Neural crest cell (in vitro differentiated cells): ENCODE results near the gene AKR7A3. TPM values are rescaled to one million over a fixed set of nuclear protein-coding genes. Genes with fewer than 3 reads are reported as not detected.
"Not testable (repeated sequence)": the region's sequence is repeated elsewhere in the genome, so short reads cannot be mapped to it uniquely, and the experiment has no call there.

Experiments
- DNase-seq: peaks from one replicate; pipeline ENCODE4 v3.0.0; 2021; ENCODE audit warnings: low read depth, mixed read lengths, low spot score
- H3K27ac Mint-ChIP-seq: one replicate; pipeline ENCODE4 v1.8.0; 2021; ENCODE audit warnings: mild to moderate bottlenecking, mixed read lengths; ENCODE audit not compliant: unreplicated experiment
- H3K27me3 Mint-ChIP-seq: 2 replicates; pipeline ENCODE4 v1.8.0; 2021; ENCODE audit warnings: low read depth, mild to moderate bottlenecking, mixed read lengths
- H3K36me3 Mint-ChIP-seq: 2 replicates; pipeline ENCODE4 v1.8.0; 2021; ENCODE audit warnings: low read depth, mild to moderate bottlenecking, mixed read lengths
- H3K4me1 Mint-ChIP-seq: 2 replicates; pipeline ENCODE4 v1.8.0; 2021; ENCODE audit warnings: mixed read lengths
- H3K4me3 Mint-ChIP-seq: one replicate; pipeline ENCODE4 v1.8.0; 2021; ENCODE audit warnings: mild to moderate bottlenecking, mixed read lengths
- H3K9me3 Mint-ChIP-seq: 2 replicates; pipeline ENCODE4 v1.8.0; 2021; ENCODE audit warnings: mixed read lengths
- total RNA-seq: library from RNA; stranded (reverse); gene quantifications from 2 replicates; pipeline ENCODE4 v1.2.1, GENCODE V29; 2021
- TF ChIP-seq, protein P1 (sequence below): fragments of 200-600 bp; sonication (generic); conservative IDR thresholded peaks from 2 replicates; pipeline ENCODE4 v1.5.0; 2021; ENCODE audit warnings: antibody characterized with exemption, mild to moderate bottlenecking

The AKR7A3 gene
- total RNA-seq, 1 donor from 2014 or later: 2.1 TPM

DNA sequence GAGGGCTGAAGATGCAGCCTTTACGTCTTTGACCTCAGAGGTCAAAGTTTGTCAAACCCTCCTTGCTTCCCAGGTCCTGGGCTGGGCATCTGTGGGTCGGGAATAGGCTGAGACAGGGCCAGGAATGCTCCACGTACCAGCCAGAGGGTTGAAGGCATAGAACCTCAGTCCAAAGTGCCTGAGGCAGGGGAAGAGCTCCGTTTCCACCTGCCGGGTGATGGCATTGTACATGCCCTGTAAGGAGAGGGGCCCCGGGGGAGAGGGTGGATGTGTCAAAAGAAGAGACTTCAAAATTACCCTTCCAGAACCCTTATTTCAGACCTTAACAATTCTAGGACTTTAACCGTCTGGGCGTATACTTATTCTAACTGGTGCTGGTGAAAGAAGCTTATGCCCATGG lies 3.7 kb downstream of the AKR7A3 start:
- TF ChIP-seq, protein P1, sequence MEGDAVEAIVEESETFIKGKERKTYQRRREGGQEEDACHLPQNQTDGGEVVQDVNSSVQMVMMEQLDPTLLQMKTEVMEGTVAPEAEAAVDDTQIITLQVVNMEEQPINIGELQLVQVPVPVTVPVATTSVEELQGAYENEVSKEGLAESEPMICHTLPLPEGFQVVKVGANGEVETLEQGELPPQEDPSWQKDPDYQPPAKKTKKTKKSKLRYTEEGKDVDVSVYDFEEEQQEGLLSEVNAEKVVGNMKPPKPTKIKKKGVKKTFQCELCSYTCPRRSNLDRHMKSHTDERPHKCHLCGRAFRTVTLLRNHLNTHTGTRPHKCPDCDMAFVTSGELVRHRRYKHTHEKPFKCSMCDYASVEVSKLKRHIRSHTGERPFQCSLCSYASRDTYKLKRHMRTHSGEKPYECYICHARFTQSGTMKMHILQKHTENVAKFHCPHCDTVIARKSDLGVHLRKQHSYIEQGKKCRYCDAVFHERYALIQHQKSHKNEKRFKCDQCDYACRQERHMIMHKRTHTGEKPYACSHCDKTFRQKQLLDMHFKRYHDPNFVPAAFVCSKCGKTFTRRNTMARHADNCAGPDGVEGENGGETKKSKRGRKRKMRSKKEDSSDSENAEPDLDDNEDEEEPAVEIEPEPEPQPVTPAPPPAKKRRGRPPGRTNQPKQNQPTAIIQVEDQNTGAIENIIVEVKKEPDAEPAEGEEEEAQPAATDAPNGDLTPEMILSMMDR: no peak
- no peak overlapping the region for H3K4me3 Mint-ChIP-seq

DNA sequence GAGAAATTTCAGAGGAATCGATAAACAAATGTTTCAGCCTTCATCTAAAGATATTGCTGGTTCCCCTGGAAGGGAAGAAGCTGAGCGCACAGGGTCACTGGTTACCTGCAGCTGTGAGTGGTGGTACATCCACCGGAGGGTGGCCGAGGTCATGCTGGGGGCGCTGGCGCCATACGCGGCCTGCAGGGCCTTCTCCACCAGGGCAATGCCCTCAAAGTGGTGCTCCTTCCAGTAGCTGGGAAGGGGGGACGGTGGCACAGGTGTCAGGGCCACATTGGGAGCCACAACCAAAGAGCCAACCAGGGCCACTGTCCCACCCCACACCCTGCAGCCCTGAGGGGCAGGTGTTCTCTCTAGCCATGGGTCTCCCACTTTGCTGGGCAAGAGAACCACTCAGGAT lies 4.7 kb downstream of the AKR7A3 start:
- H3K4me3 Mint-ChIP-seq: no peak overlapping the region
- peaks cover 5% of the 10 kb centered on the region for H3K36me3 Mint-ChIP-seq
- peaks cover 9% of the 10 kb centered on the region for H3K27me3 Mint-ChIP-seq
- no peaks in the 10 kb centered on the region for H3K9me3 Mint-ChIP-seq
- peaks cover under 1% of the 10 kb centered on the region for H3K4me1 Mint-ChIP-seq
- TF ChIP-seq, protein P1: no peak
- no peak for DNase-seq
- no peak overlapping the region for H3K27ac Mint-ChIP-seq

More for the DNA sequence above, 3.7 kb downstream of the AKR7A3 start:
- no peak for DNase-seq
- peaks cover 12% of the 10 kb centered on the region for H3K36me3 Mint-ChIP-seq
- no peak overlapping the region for H3K27ac Mint-ChIP-seq
- H3K9me3 Mint-ChIP-seq: no peaks in the 10 kb centered on the region
- peaks cover 4% of the 10 kb centered on the region for H3K4me1 Mint-ChIP-seq
- H3K27me3 Mint-ChIP-seq: peaks cover 19% of the 10 kb centered on the region

DNA sequence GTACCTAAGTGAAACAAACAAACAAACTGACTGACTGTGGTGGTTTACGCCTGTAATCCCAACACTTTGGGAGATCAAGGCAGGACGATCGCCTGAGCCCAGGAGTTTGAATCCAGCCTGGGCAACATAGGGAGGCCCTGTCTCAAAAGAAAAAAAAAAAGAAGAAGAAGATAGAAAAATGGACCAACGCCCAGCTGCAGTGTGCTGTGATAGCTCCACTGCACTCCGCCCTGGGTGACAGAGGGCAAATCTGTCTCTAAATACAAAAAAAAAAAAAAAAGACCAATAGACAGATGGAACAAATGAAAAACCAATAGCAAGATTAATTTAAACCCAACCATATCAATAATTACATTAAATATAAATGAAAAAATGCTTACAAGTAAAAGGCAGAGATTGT lies 13.9 kb downstream of the AKR7A3 start:
- TF ChIP-seq, protein P1: no peak
- H3K9me3 Mint-ChIP-seq: no peaks in the 10 kb centered on the region
- DNase-seq: no peak
- no peak overlapping the region for H3K27ac Mint-ChIP-seq
- H3K4me3 Mint-ChIP-seq: no peak overlapping the region
- no peaks in the 10 kb centered on the region for H3K27me3 Mint-ChIP-seq
- H3K4me1 Mint-ChIP-seq: no peaks in the 10 kb centered on the region
- peaks cover 17% of the 10 kb centered on the region for H3K36me3 Mint-ChIP-seq

DNA sequence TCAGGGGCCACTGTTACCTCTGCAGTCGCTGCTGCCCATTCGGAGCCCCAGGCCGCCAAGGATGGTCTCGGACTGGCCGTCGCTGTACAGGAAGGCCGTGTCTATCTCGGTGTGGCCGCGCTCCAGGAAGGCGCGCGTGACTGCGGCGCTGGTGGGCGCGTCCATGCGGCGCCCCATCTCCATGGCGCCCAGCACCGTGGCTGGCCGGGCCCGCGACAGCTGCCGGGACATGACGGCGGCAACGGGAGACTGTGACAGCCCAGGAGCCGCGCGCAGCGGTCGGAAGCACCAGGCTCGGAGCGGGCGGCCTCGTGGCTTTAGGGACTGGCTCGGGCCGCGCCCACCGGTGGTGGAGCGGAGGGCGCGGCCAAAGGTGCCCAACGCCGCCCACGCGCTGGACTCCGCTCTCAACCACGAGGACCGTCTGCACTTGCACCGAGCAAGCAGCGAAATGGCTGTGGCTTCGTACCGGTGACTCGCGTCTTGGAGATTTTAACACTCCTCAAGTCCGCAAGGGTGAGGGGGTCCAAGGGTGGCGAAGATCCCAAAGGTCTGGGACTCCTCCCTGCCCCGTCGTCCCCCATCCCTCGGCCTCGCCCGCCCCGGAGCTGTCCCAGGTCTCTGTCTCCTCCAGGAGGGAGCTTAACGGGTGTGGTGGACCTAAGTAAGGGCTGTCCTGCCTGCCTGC lies 14.6 kb downstream of the AKR7A3 start:
- H3K4me3 Mint-ChIP-seq, H3K9me3 Mint-ChIP-seq, DNase-seq, H3K27ac Mint-ChIP-seq, H3K4me1 Mint-ChIP-seq, H3K27me3 Mint-ChIP-seq: not testable (repeated sequence)
- peaks cover 16% of the 10 kb centered on the region for H3K36me3 Mint-ChIP-seq

DNA sequence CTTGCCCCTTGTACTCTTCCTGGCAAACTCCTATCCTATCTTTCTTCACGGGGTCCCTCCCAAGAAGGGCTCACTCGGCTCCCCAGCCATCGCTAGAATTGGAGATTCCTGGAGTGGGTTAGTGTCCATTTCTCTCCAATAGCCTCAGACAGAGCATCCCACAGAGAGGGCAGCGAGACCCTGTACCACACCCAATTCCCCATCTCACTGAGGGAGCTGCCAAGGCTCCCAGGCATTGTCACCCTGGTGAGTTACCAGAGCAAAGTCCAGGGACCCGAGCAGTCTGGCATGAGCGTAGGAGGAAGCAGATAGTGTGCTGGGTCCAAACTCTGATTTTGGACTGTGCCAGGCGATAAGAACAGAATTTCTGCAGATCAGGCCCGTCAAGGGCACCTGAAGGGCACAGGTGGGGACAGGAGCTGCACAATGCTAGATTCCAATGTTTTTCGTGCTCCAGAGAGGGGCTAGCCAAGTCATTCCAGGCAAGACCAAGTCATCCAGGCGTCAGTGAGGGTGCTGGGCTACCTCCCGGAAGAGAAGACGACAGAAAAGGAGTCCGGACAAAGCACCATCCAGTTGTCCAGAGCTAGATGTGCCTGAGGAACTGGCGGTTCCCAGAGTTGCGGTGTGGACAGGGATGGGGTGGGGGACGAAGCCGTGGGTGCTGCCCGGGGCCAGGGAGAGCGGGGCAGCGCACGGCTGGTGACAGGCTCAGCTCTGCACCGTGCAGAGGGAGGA lies 15.3 kb downstream of the AKR7A3 start:
- Mint-ChIP-seq H3K4me1 (no peaks in the 10 kb centered on the region), H3K4me3 (no peak overlapping the region), H3K27ac (peak overlapping the region; percentile 1), H3K27me3 (no peaks in the 10 kb centered on the region), H3K36me3 (peaks cover 12% of the 10 kb centered on the region), H3K9me3 (no peaks in the 10 kb centered on the region)
- TF ChIP-seq, protein P1: no peak
- DNase-seq: no peak

DNA sequence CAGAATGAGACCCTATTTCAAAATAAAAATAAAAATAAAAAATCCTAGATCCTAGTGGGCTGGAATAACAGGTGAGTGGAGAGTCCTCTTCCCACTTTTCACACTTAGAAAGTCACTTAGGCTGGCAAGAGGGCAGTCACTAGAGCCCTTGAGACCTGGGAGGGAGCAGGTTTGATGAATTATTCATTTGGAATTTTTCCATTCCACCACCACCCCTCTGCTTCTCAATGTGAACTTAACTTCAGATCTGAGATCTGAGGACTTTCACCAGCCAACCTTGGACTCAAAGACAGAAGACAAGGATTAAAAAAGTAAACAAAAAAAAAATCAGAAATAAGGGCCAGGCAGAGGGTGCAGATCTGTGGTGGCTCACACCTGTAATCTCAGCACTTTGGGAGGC lies 16.5 kb downstream of the AKR7A3 start:
- Mint-ChIP-seq H3K9me3 (no peaks in the 10 kb centered on the region), H3K36me3 (peaks cover 12% of the 10 kb centered on the region), H3K27ac (no peak overlapping the region), H3K4me3 (no peak overlapping the region), H3K4me1 (no peaks in the 10 kb centered on the region), H3K27me3 (no peaks in the 10 kb centered on the region)
- no peak for DNase-seq
- TF ChIP-seq, protein P1: no peak

DNA sequence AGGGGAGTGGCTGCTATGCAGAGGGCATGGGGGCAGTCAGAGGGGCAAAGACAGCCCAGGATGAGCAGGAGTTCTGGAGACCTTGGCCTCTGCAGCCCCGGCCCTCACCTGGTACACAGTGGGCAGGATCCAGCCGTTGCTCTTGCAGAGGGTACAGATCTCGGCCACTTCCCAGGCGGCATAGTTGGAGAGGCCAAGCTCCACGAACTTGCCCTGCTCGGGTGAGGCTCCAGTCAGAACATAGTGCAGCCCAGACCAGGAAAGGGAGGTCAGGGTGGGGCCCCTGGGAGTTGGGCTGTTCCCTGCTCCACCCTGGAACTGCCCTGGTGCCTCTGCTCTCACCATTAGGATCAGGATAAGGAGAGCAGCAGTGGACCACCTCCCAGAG lies 18.2 kb downstream of the AKR7A3 start:
- not testable (repeated sequence) for DNase-seq, H3K36me3 Mint-ChIP-seq, H3K4me3 Mint-ChIP-seq, H3K27ac Mint-ChIP-seq, H3K4me1 Mint-ChIP-seq, H3K9me3 Mint-ChIP-seq, H3K27me3 Mint-ChIP-seq

DNA sequence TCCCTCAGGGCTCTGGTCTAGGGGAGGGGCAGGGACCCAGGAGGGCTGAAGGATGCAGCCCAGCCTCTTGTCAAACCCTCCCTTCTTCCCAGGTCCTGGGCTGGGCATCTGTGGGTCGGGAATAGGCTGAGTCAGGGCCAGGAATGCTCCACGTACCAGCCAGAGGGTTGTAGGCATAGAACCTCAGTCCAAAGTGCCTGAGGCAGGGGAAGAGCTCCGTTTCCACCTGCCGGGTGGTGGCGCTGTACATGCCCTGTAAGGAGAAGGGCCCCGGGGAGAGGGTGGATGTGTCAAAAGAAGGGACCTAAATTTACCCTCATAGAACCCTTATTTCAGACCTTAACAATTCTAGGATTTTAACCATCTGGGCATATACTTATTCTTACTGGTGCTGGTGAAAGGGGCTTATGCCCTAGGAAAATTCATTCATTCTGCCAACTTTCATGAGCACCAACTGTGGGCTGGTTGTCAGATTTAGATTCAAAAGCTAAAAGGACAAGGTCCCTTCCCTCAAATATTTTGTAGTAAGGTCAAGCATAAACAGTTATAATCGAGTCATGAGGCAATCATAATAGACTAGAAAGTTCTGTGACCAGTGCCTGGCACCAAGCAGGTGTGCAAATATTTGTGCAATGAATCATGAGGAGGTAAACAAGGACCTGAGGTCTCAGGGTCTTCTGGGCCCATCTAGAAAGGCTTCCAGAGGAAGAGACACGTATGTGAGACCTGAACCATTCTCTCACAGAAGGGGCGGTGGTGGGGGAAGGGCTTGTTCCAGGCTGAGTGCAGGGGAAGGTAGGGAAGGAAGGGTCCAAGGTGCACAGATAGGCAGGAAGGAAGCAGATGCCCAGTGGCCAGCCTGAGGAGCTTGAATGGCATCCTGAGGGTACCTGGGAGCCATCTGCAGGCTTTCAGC lies 18.9 kb downstream of the AKR7A3 start:
- H3K4me1 Mint-ChIP-seq, H3K4me3 Mint-ChIP-seq, H3K36me3 Mint-ChIP-seq, H3K9me3 Mint-ChIP-seq, H3K27ac Mint-ChIP-seq, DNase-seq, H3K27me3 Mint-ChIP-seq: not testable (repeated sequence)
